Astrocyte (in vitro differentiated cells and primary cell): ENCODE results near the gene RGS11. TPM values are rescaled to one million over a fixed set of nuclear protein-coding genes. Genes with fewer than 3 reads are reported as not detected.

Experiments
- DNase-seq: peaks from one replicate; pipeline ENCODE4 v3.0.0-alpha.2; 2010; ENCODE audit warnings: low read depth
- FAIRE-seq: peaks from 2 replicates; lab custom pipeline; 2011; peaks lifted over from hg19 to GRCh38; lab: Jason Lieb, UNC
- H2AFZ ChIP-seq: 2 replicates; pipeline ENCODE4 v1.6.0; 2012; ENCODE audit warnings: low read depth, low read length, inconsistent platforms
- H3K27ac ChIP-seq: 2 replicates; pipeline ENCODE4 v1.5.1; 2011; ENCODE audit warnings: low read depth, low read length, inconsistent platforms
- H3K27me3 ChIP-seq: 2 replicates; pipeline ENCODE4 v1.6.0; 2011; ENCODE audit warnings: low read length, inconsistent platforms; ENCODE audit not compliant: insufficient read depth
- H3K36me3 ChIP-seq: 2 replicates; pipeline ENCODE4 v1.5.1; 2011; ENCODE audit warnings: low read length, inconsistent platforms; ENCODE audit not compliant: insufficient read depth
- H3K4me1 ChIP-seq: 2 replicates; pipeline ENCODE4 v1.5.1; 2011; ENCODE audit warnings: low read length, inconsistent platforms; ENCODE audit not compliant: insufficient read depth
- H3K4me2 ChIP-seq: 2 replicates; pipeline ENCODE4 v1.6.0; 2012; ENCODE audit warnings: low read length, inconsistent platforms
- H3K4me3 ChIP-seq: 2 replicates; pipeline ENCODE4 v1.5.1; 2011; ENCODE audit warnings: low read depth, mild to moderate bottlenecking, low read length, inconsistent platforms; ENCODE audit not compliant: insufficient read depth
- H3K79me2 ChIP-seq: 2 replicates; pipeline ENCODE4 v1.6.0; 2012; ENCODE audit warnings: mild to moderate bottlenecking, low read length, inconsistent platforms; ENCODE audit not compliant: insufficient read depth
- H3K9ac ChIP-seq: 2 replicates; pipeline ENCODE4 v1.6.0; 2012; ENCODE audit warnings: mild to moderate bottlenecking, low read length, inconsistent platforms
- H3K9me3 ChIP-seq: 2 replicates; pipeline ENCODE4 v1.5.1; 2012; ENCODE audit warnings: low read depth, mild to moderate bottlenecking, low read length, inconsistent platforms; ENCODE audit not compliant: insufficient read depth
- H4K20me1 ChIP-seq: 2 replicates; pipeline ENCODE4 v1.6.0; 2012; ENCODE audit warnings: low read length, inconsistent platforms; ENCODE audit not compliant: insufficient read depth
- H3K27ac Mint-ChIP-seq: one replicate; pipeline ENCODE4 v1.8.0; 2021; ENCODE audit warnings: mild to moderate bottlenecking, mixed read lengths; ENCODE audit not compliant: unreplicated experiment
- H3K27me3 Mint-ChIP-seq: one replicate; pipeline ENCODE4 v1.8.0; 2021; ENCODE audit warnings: low read depth, mixed read lengths; ENCODE audit not compliant: unreplicated experiment
- H3K36me3 Mint-ChIP-seq: one replicate; pipeline ENCODE4 v1.8.0; 2021; ENCODE audit warnings: low read depth, mixed read lengths; ENCODE audit not compliant: unreplicated experiment
- H3K4me1 Mint-ChIP-seq: one replicate; pipeline ENCODE4 v1.8.0; 2021; ENCODE audit warnings: low read depth, mixed read lengths; ENCODE audit not compliant: unreplicated experiment
- H3K4me3 Mint-ChIP-seq: one replicate; pipeline ENCODE4 v1.8.0; 2021; ENCODE audit warnings: mild to moderate bottlenecking, moderate library complexity, mixed read lengths; ENCODE audit not compliant: unreplicated experiment
- H3K9me3 Mint-ChIP-seq: one replicate; pipeline ENCODE4 v1.8.0; 2021; ENCODE audit warnings: mild to moderate bottlenecking, mixed read lengths; ENCODE audit not compliant: unreplicated experiment
- CTCF ChIP-seq: IDR thresholded peaks from 2 replicates; pipeline ENCODE4 v1.5.1; 2011; ENCODE audit warnings: low read depth, mild to moderate bottlenecking, inconsistent platforms, low read length, moderate library complexity; ENCODE audit not compliant: insufficient read depth
- EZH2 ChIP-seq: IDR thresholded peaks from 2 replicates; pipeline ENCODE4 v1.6.1; 2012; ENCODE audit warnings: mild to moderate bottlenecking, low read length, inconsistent platforms; ENCODE audit not compliant: insufficient read depth
- total RNA-seq: library from RNA; stranded (reverse); gene quantifications from 2 replicates; pipeline ENCODE4 v1.2.1, GENCODE V29; 2021

Gene RGS11
- total RNA-seq, 1 donor from 2014 or later = 2.7 TPM

- FAIRE-seq (no peak), DNase-seq (no peak)
- Histone ChIP-seq H3K4me3 (no peak overlapping the region), H3K36me3 (no peaks in the 10 kb centered on the region), H3K9ac (no peak overlapping the region), H3K4me2 (no peak overlapping the region), H2AFZ (no peak overlapping the region), H3K9me3 (no peaks in the 10 kb centered on the region), H3K79me2 (no peaks in the 10 kb centered on the region), H3K4me1 (no peaks in the 10 kb centered on the region), H3K27me3 (no peaks in the 10 kb centered on the region), H4K20me1 (no peaks in the 10 kb centered on the region), H3K27ac (no peak overlapping the region)
- no peaks in the 10 kb centered on the region for H3K9me3 Mint-ChIP-seq
- no peaks in the 10 kb centered on the region for H3K27me3 Mint-ChIP-seq
- peaks cover 4% of the 10 kb centered on the region for H3K36me3 Mint-ChIP-seq
- no peak overlapping the region for H3K27ac Mint-ChIP-seq
- no peaks in the 10 kb centered on the region for H3K4me1 Mint-ChIP-seq
- no peak overlapping the region for H3K4me3 Mint-ChIP-seq
- TF ChIP-seq CTCF = no peak
- TF ChIP-seq EZH2 = no peak
Measured at GRCh38 chr16:293043-293775, 17.5 kb upstream of the RGS11 start.

GRCh38 chr16:291539-291938 is 15.8 kb upstream of the RGS11 start:
- Mint-ChIP-seq H3K9me3 (no peaks in the 10 kb centered on the region), H3K4me1 (no peaks in the 10 kb centered on the region), H3K27me3 (no peaks in the 10 kb centered on the region), H3K27ac (no peak overlapping the region), H3K36me3 (peaks cover 8% of the 10 kb centered on the region), H3K4me3 (no peak overlapping the region)
- FAIRE-seq (no peak), DNase-seq (no peak)
- H3K9me3 ChIP-seq = no peaks in the 10 kb centered on the region
- no peaks in the 10 kb centered on the region for H3K4me1 ChIP-seq
- no peaks in the 10 kb centered on the region for H4K20me1 ChIP-seq
- H3K27me3 ChIP-seq = no peaks in the 10 kb centered on the region
- no peak overlapping the region for H2AFZ ChIP-seq
- no peak for TF ChIP-seq CTCF
- no peak for TF ChIP-seq EZH2
- H3K79me2 ChIP-seq = no peaks in the 10 kb centered on the region
- no peak overlapping the region for H3K4me2 ChIP-seq
- no peak overlapping the region for H3K9ac ChIP-seq
- no peak overlapping the region for H3K27ac ChIP-seq
- H3K4me3 ChIP-seq = no peak overlapping the region
- no peaks in the 10 kb centered on the region for H3K36me3 ChIP-seq
